K562 (cell line): ENCODE results near the gene TMCC2. TPM values are rescaled to one million over a fixed set of nuclear protein-coding genes. Genes with fewer than 3 reads are reported as not detected.
A peak's percentile ranks its signal among the peaks of the same experiment; 100 is the strongest.

Experiments used
- ATAC-seq: fragments of 200-7000 bp; cut with Tn5 transposase; 3 replicates; pipeline ENCODE4 v1.9.1; 2020; ENCODE audit warnings: moderate library complexity
- BruUV-seq: library from RNA; stranded (reverse); fragments of 400-500 nt; replicated peaks from 2 replicates; lab custom pipeline; 2021; lab: Mats Ljungman, UMichigan
- CTCF ChIA-PET: fragments of 300-600 bp; formaldehyde crosslinking; extraction: SDS; loops from one replicate; lab custom pipeline; 2021; ENCODE audit warnings: low intra/inter-chr PET ratio; lab: Yijun Ruan, JAX
- POLR2A ChIA-PET: fragments of 300-600, 350-650 bp; sonication (Branson Sonifier 250); formaldehyde crosslinking; extraction: SDS; loops from one replicate; lab custom pipeline; 2021; ENCODE audit warnings: antibody characterized with exemption, inconsistent platforms; lab: Yijun Ruan, JAX
- DNase-seq, 4 experiments: peaks; one replicate each; pipeline versions ENCODE4 v3.0.0 to v3.0.0-alpha.2; 2011 to 2018; ENCODE audit warnings: low spot score in 3 of 4, mixed read lengths in 3 of 4; ENCODE audit errors: extremely low read depth in 1 of 4
- FAIRE-seq: peaks from 2 replicates; lab custom pipeline; 2011; peaks lifted over from hg19 to GRCh38; lab: Jason Lieb, UNC
- H2AFZ ChIP-seq: 2 replicates; pipeline ENCODE4 v1.6.0; 2011; ENCODE audit warnings: low read depth, low read length, control low read depth, inconsistent platforms
- H3K27ac ChIP-seq: fragments of 200-600 bp; 3 replicates; pipeline ENCODE4 v1.8.0; 2011; ENCODE audit warnings: low read depth, mild to moderate bottlenecking, control low read depth, inconsistent platforms, low read length, moderate library complexity, mixed read lengths; ENCODE audit errors: extremely low read depth
- H3K27me3 ChIP-seq, 2 experiments: fragments of 300-600 bp in 1 of 2; 2 replicates in 1 of 2; 3 replicates in 1 of 2; pipeline versions ENCODE4 v1.6.0 to v1.8.0; 2011; ENCODE audit warnings: inconsistent platforms in 2 of 2, low read length in 2 of 2, mild to moderate bottlenecking in 1 of 2, mixed read lengths in 1 of 2, moderate library complexity in 1 of 2; ENCODE audit not compliant: control insufficient read depth in 2 of 2, insufficient read depth in 2 of 2
- H3K36me3 ChIP-seq: fragments of 300-600 bp; 3 replicates; pipeline ENCODE4 v1.8.0; 2011; ENCODE audit warnings: mild to moderate bottlenecking, low read length, inconsistent platforms; ENCODE audit not compliant: control insufficient read depth, insufficient read depth
- H3K4me1 ChIP-seq, 2 experiments: fragments of 200-600 bp in 1 of 2; replicated peaks in 1 of 2; 2 replicates in 1 of 2; 3 replicates in 1 of 2; pipeline versions ENCODE4 v1.5.1 to v1.8.0; 2011; ENCODE audit warnings: inconsistent platforms in 2 of 2, low read length in 2 of 2, mild to moderate bottlenecking in 1 of 2, mixed read lengths in 1 of 2, moderate library complexity in 1 of 2; ENCODE audit not compliant: control insufficient read depth in 2 of 2, insufficient read depth in 2 of 2
- H3K4me2 ChIP-seq: 2 replicates; pipeline ENCODE4 v1.6.1; 2011; ENCODE audit warnings: low read length, control low read depth, inconsistent platforms, mixed read lengths; ENCODE audit not compliant: insufficient read depth
- H3K4me3 ChIP-seq: fragments of 200-600 bp; sonication (generic), shearing (Covaris generic); 2 replicates; pipeline ENCODE4 v1.5.1; 2016; ENCODE audit warnings: control low read depth, inconsistent platforms
- H3K79me2 ChIP-seq: fragments of 200-600 bp; 3 replicates; pipeline ENCODE4 v1.8.0; 2011; ENCODE audit warnings: low read length, inconsistent platforms; ENCODE audit not compliant: control insufficient read depth, insufficient read depth
- H3K9ac ChIP-seq, 2 experiments: 2 replicates each; pipeline versions ENCODE4 v1.6.0 to v1.6.1; 2011; ENCODE audit warnings: low read depth in 2 of 2, low read length in 2 of 2, control low read depth in 1 of 2, inconsistent platforms in 1 of 2, mild to moderate bottlenecking in 1 of 2, mixed read lengths in 1 of 2; ENCODE audit not compliant: insufficient read depth in 1 of 2
- H3K9me1 ChIP-seq: one replicate; pipeline ENCODE4 v1.6.0; 2011; ENCODE audit warnings: inconsistent platforms, mild to moderate bottlenecking, low read length, moderate library complexity; ENCODE audit not compliant: control insufficient read depth, insufficient read depth
- H3K9me3 ChIP-seq: replicated peaks from 2 replicates; pipeline ENCODE4 v1.5.1; 2011; ENCODE audit warnings: low read depth, low read length, inconsistent platforms; ENCODE audit not compliant: control insufficient read depth, insufficient read depth
- H4K20me1 ChIP-seq: replicated peaks from 2 replicates; pipeline ENCODE4 v1.6.1; 2011; ENCODE audit warnings: low read length, inconsistent platforms, mixed read lengths; ENCODE audit not compliant: control insufficient read depth, insufficient read depth
- C11orf30 ChIP-seq: fragments of 450-650 bp; IDR thresholded peaks from 2 replicates; pipeline ENCODE4 v1.6.1; 2016; ENCODE audit warnings: low read depth, mild to moderate bottlenecking
- HDGF ChIP-seq: fragments of 450-650 bp; IDR thresholded peaks from 2 replicates; pipeline ENCODE4 v1.6.1; 2016
- MAFF ChIP-seq: IDR thresholded peaks from 2 replicates; pipeline ENCODE4 v1.6.1; 2012; ENCODE audit warnings: low read length, improper control_type of control experiment
- MAFG ChIP-seq: fragments of 450-650 bp; conservative IDR thresholded peaks from 2 replicates; pipeline ENCODE4 v1.6.1; 2016; ENCODE audit warnings: missing genetic modification characterization, missing compliant biosample characterization
- MAFK ChIP-seq: IDR thresholded peaks from 2 replicates; pipeline ENCODE4 v1.6.1; 2011; ENCODE audit warnings: low read length, improper control_type of control experiment
- MTA2 ChIP-seq: fragments of 450-650 bp; IDR thresholded peaks from 2 replicates; pipeline ENCODE4 v1.6.1; 2016; ENCODE audit warnings: low read depth
- ZNF277 ChIP-seq: fragments of 250-450 bp; sonication (Bioruptor Pico); IDR thresholded peaks from 2 replicates; pipeline ENCODE4 v1.8.0; 2022; ENCODE audit warnings: inconsistent platforms, mild to moderate bottlenecking, moderate library complexity, borderline replicate concordance
- ZNF316 ChIP-seq: fragments of 450-650 bp; IDR thresholded peaks from 2 replicates; pipeline ENCODE4 v1.6.1; 2016
- ZNF512 ChIP-seq: IDR thresholded peaks from 2 replicates; pipeline ENCODE4 v1.6.1; 2016; ENCODE audit warnings: missing genetic modification characterization, missing compliant biosample characterization
- WGBS: fragments of 100-300 bp; shearing (Covaris generic); methylation state at CpG from one replicate; pipeline ENCODE4 v1.1.6; 2016; ENCODE audit warnings: low coverage, mixed read lengths; ENCODE audit not compliant: insufficient coverage; ENCODE audit errors: missing lambda C conversion rate; 5-methylcytosine and 5-hydroxymethylcytosine counted together
- in situ Hi-C: fragments of 300-500 bp; cut with MboI; formaldehyde crosslinking; loops from 4 replicates; pipeline ENCODE4 v1.15.0; 2018; ENCODE audit warnings: inconsistent platforms, mixed read lengths
- intact Hi-C: fragments of 100-400 bp; cut with micrococcal nuclease; formaldehyde crosslinking; loops from 2 replicates; pipeline ENCODE4 v1.14.2; 2022
- polyA plus RNA-seq, 8 experiments: library from polyadenylated mRNA; depleted of rRNA in 4 of 8; stranded (reverse) in 5 of 8; unstranded in 3 of 8; fragments of >200 nt; fragmentation: Nextera tagmentation in 2 of 8; fragmentation: Illumina TruSeq in 1 of 8; extraction: Ambion mirVana in 2 of 8; extraction: Trizol in 1 of 8; gene quantifications; 2 replicates each; pipeline versions ENCODE4 v1.2.1 to v1.2.3, GENCODE V29; 2011 to 2014; ENCODE audit warnings: inconsistent platforms in 1 of 8, missing spikeins in 1 of 8
- total RNA-seq, 7 experiments: library from RNA; depleted of rRNA in 6 of 7; stranded (reverse); fragments of >200 nt in 6 of 7; fragmentation: Illumina TruSeq in 2 of 7; extraction: Trizol in 2 of 7; gene quantifications; 2 replicates each; pipeline versions ENCODE4 v1.2.1 to v1.2.3, GENCODE V29; 2011 to 2021; ENCODE audit warnings: low replicate concordance in 1 of 7

The TMCC2 gene
- total and polyA plus RNA-seq, 9 of the 15 experiments (the other 6 are each of a cell fraction or from before 2014, with no cell fraction given) = 0.06 to 1.8 (median 0.98) TPM

GRCh38 chr1:205283270-205284147, 55.8 kb downstream of the TMCC2 start:
- DNase-seq (no peak), FAIRE-seq (no peak), ATAC-seq (no peak)
- Histone ChIP-seq H3K4me2 (no peak overlapping the region), H3K9me1 (no peaks in the 10 kb centered on the region), H4K20me1 (no peaks in the 10 kb centered on the region), H3K27me3 (peaks cover 2 to 4% of the 10 kb centered on the region in 2 experiments; a peak in 3 of 5 replicates), H3K27ac (no peak overlapping the region), H3K9me3 (no peaks in the 10 kb centered on the region), H3K4me3 (no peak overlapping the region), H3K79me2 (no peaks in the 10 kb centered on the region), H3K36me3 (no peaks in the 10 kb centered on the region), H3K9ac (no peak overlapping the region), H2AFZ (0 out of 2 replicates have a peak overlapping the region, but pooled peaks have one; percentile 77), H3K4me1 (peaks cover 14 to 24% of the 10 kb centered on the region in 2 experiments)
- intact Hi-C loops = no loop called here
- ChIA-PET CTCF (no interaction called here), POLR2A (interaction anchor here (0.6 to 1.4 kb wide), 5 partner anchors 11 to 1162 kb away, joined by 3 to 8 read pairs (median 3); no protein-coding TSS in a partner anchor)
- 50% methylated on average over 14 of the region's 15 CpGs for WGBS
- BruUV-seq = no TSS peak
- in situ Hi-C loops = no loop called here
- TF ChIP-seq MAFF (peak; percentile 37; the same call in 1 of the 2 replicates), C11orf30 (peak; percentile 74), MAFG (tag) (peak; percentile 59; the same call in 1 of the 2 replicates), ZNF316 (peak; percentile 83), MAFK (peak; percentile 38; the same call in 1 of the 2 replicates), HDGF (no peak), ZNF512 (tag) (peak; percentile 91), ZNF277 (CRISPR knock-in tag) (no peak), MTA2 (0 out of 2 replicates have a peak, but pooled peaks have one; percentile 23)
- TF ChIP-seq, all 486 proteins: peak for 7
